Mesenchymal stem cell (in vitro differentiated cells and primary cell): Measurements from ENCODE around the gene HPGDS.
"Not testable (repeated sequence)": the region's sequence is repeated elsewhere in the genome, so short reads cannot be mapped to it uniquely, and the experiment has no call there.

Source experiments
- DNase-seq: peaks from one replicate; pipeline ENCODE4 v3.0.0-alpha.2; 2013
- H2AFZ ChIP-seq: one replicate; pipeline ENCODE4 v1.6.1; 2013; ENCODE audit warnings: low read depth, mild to moderate bottlenecking, control low read depth, inconsistent platforms, low read length, moderate library complexity
- H2AK5ac ChIP-seq: 2 replicates; pipeline ENCODE4 v1.6.1; 2013; ENCODE audit warnings: low read length, moderate library complexity, mild to moderate bottlenecking, inconsistent platforms; ENCODE audit not compliant: severe bottlenecking
- H2BK120ac ChIP-seq: one replicate; pipeline ENCODE4 v1.6.1; 2013; ENCODE audit warnings: low read depth, mild to moderate bottlenecking, inconsistent platforms, low read length, moderate library complexity
- H2BK12ac ChIP-seq, 2 experiments: one replicate each; pipeline ENCODE4 v1.6.1; 2013; ENCODE audit warnings: inconsistent platforms in 2 of 2, low read length in 2 of 2, mild to moderate bottlenecking in 2 of 2, moderate library complexity in 2 of 2, control low read depth in 1 of 2
- H2BK15ac ChIP-seq: one replicate; pipeline ENCODE4 v1.6.1; 2013; ENCODE audit warnings: mild to moderate bottlenecking, low read depth, inconsistent platforms; ENCODE audit not compliant: poor library complexity, severe bottlenecking
- H2BK5ac ChIP-seq: 2 replicates; pipeline ENCODE4 v1.6.1; 2013; ENCODE audit warnings: low read depth, mild to moderate bottlenecking, low read length, control low read depth, inconsistent platforms; ENCODE audit not compliant: poor library complexity, severe bottlenecking
- H3K14ac ChIP-seq, 2 experiments: one replicate each; pipeline ENCODE4 v1.6.1; 2013; ENCODE audit warnings: inconsistent platforms in 2 of 2, low read length in 2 of 2, control low read depth in 1 of 2, mild to moderate bottlenecking in 1 of 2, moderate library complexity in 1 of 2
- H3K18ac ChIP-seq, 2 experiments: one replicate each; pipeline ENCODE4 v1.6.1; 2013; ENCODE audit warnings: inconsistent platforms in 2 of 2, low read length in 2 of 2, control low read depth in 1 of 2, low read depth in 1 of 2, mild to moderate bottlenecking in 1 of 2
- H3K23ac ChIP-seq, 2 experiments: one replicate each; pipeline ENCODE4 v1.6.1; 2013; ENCODE audit warnings: inconsistent platforms in 2 of 2, low read length in 2 of 2, mild to moderate bottlenecking in 2 of 2, moderate library complexity in 2 of 2, control low read depth in 1 of 2
- H3K27ac ChIP-seq: 2 replicates; pipeline ENCODE4 v1.5.1; 2013; ENCODE audit warnings: mild to moderate bottlenecking, moderate library complexity, low read length, control low read depth, inconsistent platforms; ENCODE audit not compliant: poor library complexity, severe bottlenecking
- H3K27me3 ChIP-seq, 2 experiments: 2 replicates each; pipeline versions ENCODE4 v1.6.1 to v1.7.0; 2013; ENCODE audit warnings: low read length in 2 of 2, mild to moderate bottlenecking in 2 of 2, moderate library complexity in 2 of 2, control low read depth in 1 of 2, inconsistent platforms in 1 of 2; ENCODE audit not compliant: control insufficient read depth in 1 of 2, insufficient read depth in 1 of 2
- H3K36me3 ChIP-seq, 2 experiments: 2 replicates each; pipeline versions ENCODE4 v1.6.1 to v1.7.0; 2013; ENCODE audit warnings: low read length in 2 of 2, control low read depth in 1 of 2, inconsistent platforms in 1 of 2, low read depth in 1 of 2, mild to moderate bottlenecking in 1 of 2; ENCODE audit not compliant: insufficient read depth in 2 of 2, control insufficient read depth in 1 of 2
- H3K4ac ChIP-seq, 2 experiments: one replicate each; pipeline ENCODE4 v1.6.1; 2013; ENCODE audit warnings: inconsistent platforms in 2 of 2, low read length in 2 of 2, mild to moderate bottlenecking in 2 of 2, moderate library complexity in 2 of 2, control low read depth in 1 of 2, low read depth in 1 of 2
- H3K4me1 ChIP-seq: 2 replicates; pipeline ENCODE4 v1.6.1; 2013; ENCODE audit warnings: low read depth, low read length, control low read depth; ENCODE audit not compliant: control insufficient read depth, insufficient read depth
- H3K4me2 ChIP-seq: 2 replicates; pipeline ENCODE4 v1.6.1; 2013; ENCODE audit warnings: low read length, mild to moderate bottlenecking, inconsistent platforms; ENCODE audit not compliant: poor library complexity, severe bottlenecking
- H3K4me3 ChIP-seq, 2 experiments: 2 replicates each; pipeline versions ENCODE4 v1.5.1 to v1.7.0; 2013; ENCODE audit warnings: low read length in 2 of 2, mild to moderate bottlenecking in 2 of 2, control low read depth in 1 of 2, low read depth in 1 of 2; ENCODE audit not compliant: insufficient read depth in 1 of 2
- H3K79me1 ChIP-seq: replicated peaks from 2 replicates; pipeline ENCODE4 v1.6.1; 2013; ENCODE audit warnings: mild to moderate bottlenecking, control low read depth, low read length, inconsistent platforms; ENCODE audit not compliant: poor library complexity, severe bottlenecking
- H3K9ac ChIP-seq: 2 replicates; pipeline ENCODE4 v1.7.0; 2013; ENCODE audit warnings: mild to moderate bottlenecking, low read length, moderate library complexity
- H3K9me3 ChIP-seq: 2 replicates; pipeline ENCODE4 v1.7.0; 2013; ENCODE audit warnings: mild to moderate bottlenecking, low read length; ENCODE audit not compliant: control insufficient read depth
- H4K8ac ChIP-seq: one replicate; pipeline ENCODE4 v1.6.1; 2013; ENCODE audit warnings: inconsistent platforms, mild to moderate bottlenecking, low read length, moderate library complexity
- H4K91ac ChIP-seq: one replicate; pipeline ENCODE4 v1.6.1; 2013; ENCODE audit warnings: mild to moderate bottlenecking, low read length, inconsistent platforms
- WGBS: methylation state at CpG from one replicate; pipeline ENCODE4 v1.1.7; 2013; ENCODE audit warnings: mixed read lengths; 5-methylcytosine and 5-hydroxymethylcytosine counted together

The HPGDS gene

GRCh38 chr4:94329933-94330332, 12.7 kb downstream of the HPGDS start:
- no peaks in the 10 kb centered on the region for H3K27me3 ChIP-seq
- peaks cover 27% of the 10 kb centered on the region for H3K9me3 ChIP-seq
- H2BK15ac ChIP-seq, result no peak overlapping the region
- no peaks in the 10 kb centered on the region for H3K79me1 ChIP-seq
- H3K27ac ChIP-seq, result no peak overlapping the region
- no peak overlapping the region for H2BK5ac ChIP-seq
- 42% methylated on average over 1 of the region's 1 CpG for WGBS
- no peaks in the 10 kb centered on the region for H3K36me3 ChIP-seq
- H2AFZ ChIP-seq, result no peak overlapping the region
- no peak overlapping the region for H2BK12ac ChIP-seq
- H3K23ac ChIP-seq, result no peak overlapping the region
- H3K4me3 ChIP-seq, result no peak overlapping the region
- no peak overlapping the region for H3K9ac ChIP-seq
- no peak overlapping the region for H3K4me2 ChIP-seq
- H2BK120ac ChIP-seq, result no peak overlapping the region
- no peak overlapping the region for H4K8ac ChIP-seq
- no peak overlapping the region for H3K18ac ChIP-seq
- no peak overlapping the region for H4K91ac ChIP-seq
- H3K14ac ChIP-seq, result no peak overlapping the region
- no peak overlapping the region for H2AK5ac ChIP-seq
- DNase-seq, result no peak
- no peak overlapping the region for H3K4ac ChIP-seq
- no peaks in the 10 kb centered on the region for H3K4me1 ChIP-seq

DNA sequence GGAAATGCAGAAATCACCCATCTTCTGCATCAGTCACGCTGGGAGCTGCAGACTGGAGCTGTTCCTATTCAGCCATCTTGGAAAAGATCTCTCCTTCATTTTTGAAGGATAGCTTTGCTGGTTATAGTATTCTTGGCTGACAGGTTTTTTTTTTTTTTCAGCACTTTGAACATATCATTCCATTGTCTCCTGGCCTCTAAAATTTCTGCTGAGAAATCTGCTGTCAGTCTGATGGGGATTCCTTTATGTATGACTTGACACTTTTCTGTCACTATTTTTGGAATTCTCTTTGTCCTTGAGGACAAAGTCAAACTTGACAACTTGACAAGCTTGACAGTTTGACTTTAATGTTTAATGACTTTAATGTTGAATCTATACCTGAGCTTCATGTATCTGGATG, 16.8 kb downstream of the HPGDS start:
- no peak overlapping the region for H3K9ac ChIP-seq
- H3K4me1 ChIP-seq, result no peaks in the 10 kb centered on the region
- no peak overlapping the region for H3K4ac ChIP-seq
- no peak for DNase-seq
- H3K14ac ChIP-seq, result no peak overlapping the region
- no peak overlapping the region for H2BK15ac ChIP-seq
- H3K27me3 ChIP-seq, result no peaks in the 10 kb centered on the region
- H3K9me3 ChIP-seq, result peaks cover 34% of the 10 kb centered on the region
- H3K18ac ChIP-seq, result no peak overlapping the region
- H3K4me3 ChIP-seq, result no peak overlapping the region
- H3K79me1 ChIP-seq, result no peaks in the 10 kb centered on the region
- no peak overlapping the region for H2BK12ac ChIP-seq
- no peak overlapping the region for H2AFZ ChIP-seq
- H3K36me3 ChIP-seq, result no peaks in the 10 kb centered on the region
- no peak overlapping the region for H4K91ac ChIP-seq
- H4K8ac ChIP-seq, result no peak overlapping the region
- no peak overlapping the region for H3K4me2 ChIP-seq
- no peak overlapping the region for H2AK5ac ChIP-seq
- no peak overlapping the region for H3K23ac ChIP-seq
- no CpG with 5 or more reads among the region's 1 CpG for WGBS
- H2BK120ac ChIP-seq, result no peak overlapping the region
- H3K27ac ChIP-seq, result no peak overlapping the region
- H2BK5ac ChIP-seq, result no peak overlapping the region

- not testable (repeated sequence) for H4K8ac ChIP-seq, H3K4me3 ChIP-seq, DNase-seq, H3K79me1 ChIP-seq, H3K18ac ChIP-seq, H2AK5ac ChIP-seq, H3K27me3 ChIP-seq, H3K14ac ChIP-seq, H2AFZ ChIP-seq, H2BK5ac ChIP-seq, H3K9ac ChIP-seq, H3K23ac ChIP-seq, H2BK120ac ChIP-seq, H3K4me1 ChIP-seq, H3K36me3 ChIP-seq, H3K4me2 ChIP-seq, H2BK12ac ChIP-seq, H3K27ac ChIP-seq, H4K91ac ChIP-seq, H2BK15ac ChIP-seq, H3K9me3 ChIP-seq, H3K4ac ChIP-seq
Observed at GRCh38 chr4:94319927-94320326, 22.7 kb downstream of the HPGDS start.

- no peak overlapping the region for H3K14ac ChIP-seq
- no peak overlapping the region for H2AK5ac ChIP-seq
- no peak overlapping the region for H2AFZ ChIP-seq
- no peaks in the 10 kb centered on the region for H3K4me1 ChIP-seq
- H2BK12ac ChIP-seq, result no peak overlapping the region
- H3K4ac ChIP-seq, result no peak overlapping the region
- no peak overlapping the region for H2BK120ac ChIP-seq
- H3K9me3 ChIP-seq, result no peaks in the 10 kb centered on the region
- no peaks in the 10 kb centered on the region for H3K27me3 ChIP-seq
- H3K36me3 ChIP-seq, result no peaks in the 10 kb centered on the region
- no peak overlapping the region for H3K4me2 ChIP-seq
- no peak overlapping the region for H3K4me3 ChIP-seq
- H3K9ac ChIP-seq, result peak overlapping the region; percentile 7
- no peak overlapping the region for H3K27ac ChIP-seq
- no peaks in the 10 kb centered on the region for H3K79me1 ChIP-seq
- no peak for DNase-seq
- 88% methylated on average over 4 of the region's 4 CpGs for WGBS
- H4K8ac ChIP-seq, result no peak overlapping the region
- no peak overlapping the region for H2BK5ac ChIP-seq
- no peak overlapping the region for H4K91ac ChIP-seq
- H3K18ac ChIP-seq, result no peak overlapping the region
- H3K23ac ChIP-seq, result no peak overlapping the region
- no peak overlapping the region for H2BK15ac ChIP-seq
Observed at GRCh38 chr4:94307231-94307871, 35.3 kb downstream of the HPGDS start.
